OCI-LY7 (cell line): Measurements from ENCODE around the gene PIGC. TPM values are rescaled to one million over a fixed set of nuclear protein-coding genes. Genes with fewer than 3 reads are reported as not detected.

Source experiments
- BruUV-seq: library from RNA; stranded (reverse); fragments of 400-500 nt; replicated peaks from 2 replicates; lab custom pipeline; 2021; lab: Mats Ljungman, UMichigan
- CTCF ChIA-PET: fragments of 300-600 bp; sonication (Branson Sonifier 250); formaldehyde crosslinking; loops from one replicate; lab custom pipeline; 2022; ENCODE audit warnings: antibody characterized with exemption; ENCODE audit not compliant: unreplicated experiment; lab: Charles Lee
- POLR2A ChIA-PET: fragments of 300-600 bp; sonication (Branson Sonifier 250); formaldehyde crosslinking; loops from one replicate; lab custom pipeline; 2022; ENCODE audit warnings: antibody characterized with exemption; lab: Charles Lee
- DNase-seq: peaks from one replicate; pipeline ENCODE4 v3.0.0-alpha.2; 2015; ENCODE audit warnings: low spot score
- H2AFZ ChIP-seq: fragments of 200-600 bp; sonication (generic), shearing (Covaris generic); 2 replicates; pipeline ENCODE4 v1.6.1; 2014; ENCODE audit warnings: mild to moderate bottlenecking, antibody characterized with exemption, low read length, moderate library complexity
- H3K27ac ChIP-seq: fragments of 200-600 bp; sonication (generic); 2 replicates; pipeline ENCODE4 v1.5.1; 2014; ENCODE audit warnings: mixed run types, low read depth, mild to moderate bottlenecking, moderate library complexity, low read length, inconsistent platforms; ENCODE audit not compliant: poor library complexity, severe bottlenecking
- H3K36me3 ChIP-seq: fragments of 200-600 bp; sonication (generic); 2 replicates; pipeline ENCODE4 v1.6.1; 2014; ENCODE audit warnings: mild to moderate bottlenecking, antibody characterized with exemption, low read length, moderate library complexity, mixed read lengths; ENCODE audit not compliant: insufficient read depth
- H3K4me1 ChIP-seq: fragments of 200-600 bp; sonication (generic); 2 replicates; pipeline ENCODE4 v1.5.1; 2014; ENCODE audit warnings: mild to moderate bottlenecking, low read length; ENCODE audit not compliant: insufficient read depth, poor library complexity, severe bottlenecking
- H3K4me2 ChIP-seq: fragments of 200-600 bp; sonication (generic); 2 replicates; pipeline ENCODE4 v1.6.1; 2014; ENCODE audit warnings: mild to moderate bottlenecking, low read length
- H3K4me3 ChIP-seq: fragments of 200-600 bp; sonication (generic); 2 replicates; pipeline ENCODE4 v1.5.1; 2014; ENCODE audit warnings: mild to moderate bottlenecking, low read depth, low read length; ENCODE audit not compliant: poor library complexity, severe bottlenecking
- H3K79me2 ChIP-seq: fragments of 200-600 bp; sonication (generic); 2 replicates; pipeline ENCODE4 v1.6.1; 2016; ENCODE audit warnings: low read depth, mild to moderate bottlenecking, low read length, moderate library complexity, mixed read lengths; ENCODE audit not compliant: insufficient read depth
- H3K9me2 ChIP-seq: fragments of 200-600 bp; sonication (generic); 2 replicates; pipeline ENCODE4 v1.6.1; 2016; ENCODE audit warnings: mild to moderate bottlenecking, low read length, mixed read lengths; ENCODE audit not compliant: insufficient read depth
- H3K9me3 ChIP-seq: fragments of 200-600 bp; sonication (generic); 2 replicates; pipeline ENCODE4 v1.6.1; 2014; ENCODE audit warnings: mild to moderate bottlenecking, mixed run types, low read length, mixed read lengths
- H4K20me1 ChIP-seq: fragments of 200-600 bp; sonication (generic); 2 replicates; pipeline ENCODE4 v1.6.1; 2014; ENCODE audit warnings: mild to moderate bottlenecking, antibody characterized with exemption, low read length, moderate library complexity, mixed read lengths; ENCODE audit not compliant: insufficient read depth
- EZH2phosphoT487 ChIP-seq: fragments of 200-600 bp; sonication (generic); IDR thresholded peaks from 2 replicates; pipeline ENCODE4 v1.6.1; 2018; ENCODE audit warnings: low read depth, borderline replicate concordance, mild to moderate bottlenecking, mixed run types, antibody characterized with exemption, low read length, moderate library complexity, mixed read lengths
- intact Hi-C: fragments of 100-400 bp; cut with micrococcal nuclease; formaldehyde crosslinking; loops from one replicate; pipeline ENCODE4 v1.10.0; 2022; ENCODE audit not compliant: unreplicated experiment
- total RNA-seq, 2 experiments: library from RNA; depleted of rRNA in 1 of 2; stranded (reverse); fragments of >200 nt in 1 of 2; shearing (Covaris generic) in 1 of 2; gene quantifications; 2 replicates each; pipeline ENCODE4 v1.2.3, GENCODE V29; 2014 to 2022
- TF ChIP-seq, protein P1 (sequence below): fragments of 200-600 bp; sonication (generic); conservative IDR thresholded peaks from 2 replicates; pipeline ENCODE4 v1.5.1; 2014; ENCODE audit warnings: mild to moderate bottlenecking, antibody characterized with exemption, low read length, moderate library complexity, mixed read lengths

Gene PIGC
- total RNA-seq, 2 experiments from 2014 or later = 15.4 to 18.4 TPM

DNA sequence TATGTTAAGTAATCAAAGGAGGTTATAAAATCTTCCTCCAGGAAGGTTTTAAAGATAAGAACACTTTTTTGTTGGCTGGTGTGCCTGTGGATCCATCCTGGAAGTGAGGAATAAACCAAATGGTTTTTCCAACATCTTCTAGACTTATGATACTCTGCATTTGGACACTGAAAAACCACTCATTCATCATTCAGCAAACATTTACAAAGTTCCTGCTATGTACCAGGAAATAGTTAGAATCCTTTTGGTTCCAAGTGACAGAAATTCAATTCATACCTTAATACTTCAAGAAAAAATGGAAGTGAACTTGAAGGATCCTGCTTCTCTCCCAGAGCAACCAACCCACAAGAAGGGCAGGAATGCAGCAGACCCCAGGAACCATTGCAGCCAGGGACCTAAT is 39.6 kb upstream of the PIGC start:
- no peaks in the 10 kb centered on the region for H3K9me2 ChIP-seq
- no peaks in the 10 kb centered on the region for H3K36me3 ChIP-seq
- POLR2A ChIA-PET = no interaction called here
- no peaks in the 10 kb centered on the region for H4K20me1 ChIP-seq
- H3K27ac ChIP-seq = no peak overlapping the region
- H3K9me3 ChIP-seq = no peaks in the 10 kb centered on the region
- no peak for DNase-seq
- intact Hi-C loops = no loop called here
- no peaks in the 10 kb centered on the region for H3K4me1 ChIP-seq
- no peak overlapping the region for H2AFZ ChIP-seq
- H3K4me2 ChIP-seq = no peak overlapping the region
- CTCF ChIA-PET = no interaction called here
- BruUV-seq = no TSS peak
- H3K4me3 ChIP-seq = no peak overlapping the region
- no peaks in the 10 kb centered on the region for H3K79me2 ChIP-seq
- TF ChIP-seq, protein P1, sequence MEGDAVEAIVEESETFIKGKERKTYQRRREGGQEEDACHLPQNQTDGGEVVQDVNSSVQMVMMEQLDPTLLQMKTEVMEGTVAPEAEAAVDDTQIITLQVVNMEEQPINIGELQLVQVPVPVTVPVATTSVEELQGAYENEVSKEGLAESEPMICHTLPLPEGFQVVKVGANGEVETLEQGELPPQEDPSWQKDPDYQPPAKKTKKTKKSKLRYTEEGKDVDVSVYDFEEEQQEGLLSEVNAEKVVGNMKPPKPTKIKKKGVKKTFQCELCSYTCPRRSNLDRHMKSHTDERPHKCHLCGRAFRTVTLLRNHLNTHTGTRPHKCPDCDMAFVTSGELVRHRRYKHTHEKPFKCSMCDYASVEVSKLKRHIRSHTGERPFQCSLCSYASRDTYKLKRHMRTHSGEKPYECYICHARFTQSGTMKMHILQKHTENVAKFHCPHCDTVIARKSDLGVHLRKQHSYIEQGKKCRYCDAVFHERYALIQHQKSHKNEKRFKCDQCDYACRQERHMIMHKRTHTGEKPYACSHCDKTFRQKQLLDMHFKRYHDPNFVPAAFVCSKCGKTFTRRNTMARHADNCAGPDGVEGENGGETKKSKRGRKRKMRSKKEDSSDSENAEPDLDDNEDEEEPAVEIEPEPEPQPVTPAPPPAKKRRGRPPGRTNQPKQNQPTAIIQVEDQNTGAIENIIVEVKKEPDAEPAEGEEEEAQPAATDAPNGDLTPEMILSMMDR = no peak
- no peak for TF ChIP-seq EZH2phosphoT487

- no peak overlapping the region for H3K4me2 ChIP-seq
- H3K36me3 ChIP-seq = no peaks in the 10 kb centered on the region
- no peak overlapping the region for H2AFZ ChIP-seq
- H3K4me3 ChIP-seq = no peak overlapping the region
- ChIA-PET CTCF (no interaction called here), POLR2A (no interaction called here)
- H4K20me1 ChIP-seq = no peaks in the 10 kb centered on the region
- peaks cover 3% of the 10 kb centered on the region; the same call in 1 of the 2 replicates for H3K9me2 ChIP-seq
- intact Hi-C loops = no loop called here
- no peak overlapping the region for H3K27ac ChIP-seq
- no peak for DNase-seq
- no peaks in the 10 kb centered on the region for H3K9me3 ChIP-seq
- no peaks in the 10 kb centered on the region for H3K4me1 ChIP-seq
- BruUV-seq = no TSS peak
- TF ChIP-seq, protein P1 = no peak
- no peak for TF ChIP-seq EZH2phosphoT487
- no peaks in the 10 kb centered on the region for H3K79me2 ChIP-seq
Measured at GRCh38 chr1:172482044-172482443, 38.2 kb upstream of the PIGC start.

DNA sequence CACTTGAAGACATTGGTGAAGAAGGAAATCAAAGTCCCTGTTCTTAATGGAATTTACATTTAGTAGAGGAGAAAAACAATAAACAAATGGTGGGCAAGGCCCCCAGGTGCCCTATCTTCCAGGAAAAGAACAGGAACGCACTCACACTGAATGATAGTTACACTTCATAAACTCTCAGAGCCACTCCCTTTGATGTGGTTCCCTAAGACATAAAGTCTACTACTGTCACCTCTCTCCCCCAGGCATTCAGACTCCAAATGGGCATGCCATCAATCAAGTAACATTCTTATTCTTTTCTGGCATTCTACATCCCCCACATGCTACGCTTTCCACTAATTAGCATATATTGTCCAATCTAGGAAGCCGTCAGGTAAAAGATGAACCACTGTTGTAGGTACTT is 36.6 kb upstream of the PIGC start:
- H3K9me2 ChIP-seq = peaks cover 3% of the 10 kb centered on the region; the same call in 1 of the 2 replicates
- no TSS peak for BruUV-seq
- H3K9me3 ChIP-seq = no peaks in the 10 kb centered on the region
- intact Hi-C loops = no loop called here
- POLR2A ChIA-PET = interaction anchor here (0.7 kb wide), 1 partner anchor 77 kb away, joined by 3 read pairs; no protein-coding TSS in a partner anchor
- TF ChIP-seq EZH2phosphoT487 = no peak
- TF ChIP-seq, protein P1 = no peak
- no peaks in the 10 kb centered on the region for H4K20me1 ChIP-seq
- CTCF ChIA-PET = no interaction called here
- no peak overlapping the region for H3K4me2 ChIP-seq
- no peaks in the 10 kb centered on the region for H3K79me2 ChIP-seq
- DNase-seq = no peak
- H2AFZ ChIP-seq = no peak overlapping the region
- no peak overlapping the region for H3K27ac ChIP-seq
- no peaks in the 10 kb centered on the region for H3K4me1 ChIP-seq
- no peak overlapping the region for H3K4me3 ChIP-seq
- no peaks in the 10 kb centered on the region for H3K36me3 ChIP-seq
